Common myeloid progenitor, CD34-positive (primary cell): ENCODE results near the gene CDC34. TPM values are rescaled to one million over a fixed set of nuclear protein-coding genes. Genes with fewer than 3 reads are reported as not detected.

Source experiments
- CTCF ChIA-PET: fragments of 350-600 bp; sonication (Branson Sonifier 250); formaldehyde crosslinking; loops from one replicate; lab custom pipeline; 2021; ENCODE audit warnings: antibody characterized with exemption; lab: Charles Lee
- POLR2A ChIA-PET: fragments of 350-600 bp; sonication (Branson Sonifier 250); formaldehyde crosslinking; loops from one replicate; lab custom pipeline; 2021; ENCODE audit warnings: antibody characterized with exemption; lab: Charles Lee
- DNase-seq, 3 donors: peaks; one replicate each; pipeline versions ENCODE4 v3.0.0 to v3.0.0-alpha.2; 2013
- H3K27ac ChIP-seq, 2 experiments: 1 replicate in 1 of 2; 2 replicates in 1 of 2; pipeline ENCODE4 v1.7.0; 2013; ENCODE audit warnings: inconsistent platforms in 2 of 2, low read length in 2 of 2, mild to moderate bottlenecking in 2 of 2, low read depth in 1 of 2, moderate library complexity in 1 of 2; ENCODE audit not compliant: severe bottlenecking in 2 of 2, insufficient read depth in 1 of 2, poor library complexity in 1 of 2
- H3K27me3 ChIP-seq, 5 experiments: replicated peaks in 2 of 5; 1 replicate in 3 of 5; 2 replicates in 2 of 5; pipeline versions ENCODE4 v1.6.1 to v1.7.0; 2013; ENCODE audit warnings: low read length in 4 of 5, mild to moderate bottlenecking in 2 of 5, moderate library complexity in 2 of 5, inconsistent platforms in 1 of 5; ENCODE audit not compliant: insufficient read depth in 5 of 5, control insufficient read depth in 4 of 5
- H3K36me3 ChIP-seq, 4 experiments: 1 replicate in 2 of 4; 2 replicates in 2 of 4; pipeline versions ENCODE4 v1.6.1 to v1.7.0; 2013; ENCODE audit warnings: low read length in 3 of 4, control low read depth in 1 of 4, mild to moderate bottlenecking in 1 of 4; ENCODE audit not compliant: control insufficient read depth in 4 of 4, insufficient read depth in 4 of 4
- H3K4me1 ChIP-seq, 4 experiments: 1 replicate in 3 of 4; 2 replicates in 1 of 4; pipeline versions ENCODE4 v1.6.1 to v1.7.1; 2013; ENCODE audit warnings: low read length in 3 of 4, mild to moderate bottlenecking in 3 of 4, control low read depth in 1 of 4, inconsistent platforms in 1 of 4, moderate library complexity in 1 of 4; ENCODE audit not compliant: control insufficient read depth in 4 of 4, insufficient read depth in 4 of 4; ENCODE audit errors: control extremely low read depth in 1 of 4
- H3K4me3 ChIP-seq, 7 experiments: 1 replicate in 4 of 7; 2 replicates in 3 of 7; pipeline versions ENCODE4 v1.5.1 to v1.7.0; 2013; ENCODE audit warnings: mild to moderate bottlenecking in 7 of 7, low read length in 6 of 7, moderate library complexity in 6 of 7, inconsistent platforms in 2 of 7, low read depth in 2 of 7, control low read depth in 1 of 7; ENCODE audit not compliant: insufficient read depth in 4 of 7, control insufficient read depth in 1 of 7; ENCODE audit errors: extremely low read depth in 1 of 7
- H3K9me3 ChIP-seq, 5 experiments: 1 replicate in 4 of 5; 2 replicates in 1 of 5; pipeline versions ENCODE4 v1.6.1 to v1.7.1; 2013; ENCODE audit warnings: low read length in 4 of 5, mild to moderate bottlenecking in 2 of 5, inconsistent platforms in 1 of 5, low read depth in 1 of 5, moderate library complexity in 1 of 5; ENCODE audit not compliant: control insufficient read depth in 4 of 5, insufficient read depth in 2 of 5; ENCODE audit errors: control extremely low read depth in 1 of 5
- WGBS: methylation state at CpG from one replicate; pipeline ENCODE4 v1.1.5; 2013; ENCODE audit not compliant: insufficient coverage; 5-methylcytosine and 5-hydroxymethylcytosine counted together
- polyA plus RNA-seq: library from polyadenylated mRNA; unstranded; fragments of 120-200 nt; gene quantifications from one replicate; pipeline ENCODE4 v1.2.1, GENCODE V29; 2013

CDC34 gene, protein sequence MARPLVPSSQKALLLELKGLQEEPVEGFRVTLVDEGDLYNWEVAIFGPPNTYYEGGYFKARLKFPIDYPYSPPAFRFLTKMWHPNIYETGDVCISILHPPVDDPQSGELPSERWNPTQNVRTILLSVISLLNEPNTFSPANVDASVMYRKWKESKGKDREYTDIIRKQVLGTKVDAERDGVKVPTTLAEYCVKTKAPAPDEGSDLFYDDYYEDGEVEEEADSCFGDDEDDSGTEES
- 25.8 TPM for polyA plus RNA-seq

DNA sequence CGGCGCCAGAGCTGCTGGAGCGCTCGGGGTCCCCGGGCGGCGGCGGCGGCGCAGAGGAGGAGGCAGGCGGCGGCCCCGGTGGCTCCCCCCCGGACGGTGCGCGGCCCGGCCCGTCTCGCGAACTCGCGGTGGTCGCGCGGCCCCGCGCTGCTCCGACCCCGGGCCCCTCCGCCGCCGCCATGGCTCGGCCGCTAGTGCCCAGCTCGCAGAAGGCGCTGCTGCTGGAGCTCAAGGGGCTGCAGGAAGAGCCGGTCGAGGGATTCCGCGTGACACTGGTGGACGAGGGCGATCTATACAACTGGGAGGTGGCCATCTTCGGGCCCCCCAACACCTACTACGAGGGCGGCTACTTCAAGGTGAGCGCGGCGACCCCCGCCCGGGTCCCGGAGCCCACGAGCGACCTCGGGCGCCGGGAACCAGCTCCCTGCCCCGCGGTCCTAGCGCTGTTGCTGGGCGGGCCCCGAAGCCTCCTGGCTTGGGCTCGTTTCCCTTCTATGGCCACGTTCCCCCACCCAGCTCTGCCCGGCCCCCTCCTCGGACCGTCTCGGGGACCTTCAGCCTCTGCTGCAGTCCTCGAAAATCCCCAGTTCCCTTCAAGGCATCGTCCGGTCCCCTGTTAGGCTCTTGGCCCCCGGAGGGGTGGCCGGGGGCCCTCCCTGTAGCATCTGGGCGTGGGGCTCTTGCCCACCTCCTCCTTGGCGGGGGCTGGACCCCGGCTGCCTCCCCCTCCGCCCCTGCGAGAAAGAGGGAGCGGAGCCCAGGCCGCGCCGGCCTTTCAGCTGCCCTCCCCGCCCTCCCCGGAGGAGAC is at the start of gene CDC34:
Gene CDC34, plus strand, starts transcription at position 8 of the 808 bp plus-strand sequence. Its CDS starts 172 bp downstream, at position 180.
- Histone ChIP-seq H3K4me3 (peak within 1 kb of the TSS; percentile 75 to 90 (median 89)), H3K27me3 (no peaks in the 10 kb centered on the region), H3K9me3 (no peaks in the 10 kb centered on the region), H3K4me1 (peaks cover 0 to 28% (median 22%) of the 10 kb centered on the region in 4 experiments), H3K27ac (peak within 1 kb of the TSS; percentile 72 to 90), H3K36me3 (peaks cover 4 to 20% (median 12%) of the 10 kb centered on the region in 4 experiments)
- ChIA-PET CTCF (interaction anchor here (1.2 to 6.0 kb wide), 4 partner anchors 11 to 25 kb away, joined by 3 to 56 read pairs (median 6); partner anchors contain the start of gene TPGS1), POLR2A (interaction anchor here (0.6 to 1.9 kb wide), 4 partner anchors 21 to 54 kb away, joined by 3 to 10 read pairs (median 4); partner anchors contain the start of gene BSG)
- under 1% methylated on average over 63 of the region's 84 CpGs for WGBS
- peak in 1 of 3 donors; percentile 18 for DNase-seq

DNA sequence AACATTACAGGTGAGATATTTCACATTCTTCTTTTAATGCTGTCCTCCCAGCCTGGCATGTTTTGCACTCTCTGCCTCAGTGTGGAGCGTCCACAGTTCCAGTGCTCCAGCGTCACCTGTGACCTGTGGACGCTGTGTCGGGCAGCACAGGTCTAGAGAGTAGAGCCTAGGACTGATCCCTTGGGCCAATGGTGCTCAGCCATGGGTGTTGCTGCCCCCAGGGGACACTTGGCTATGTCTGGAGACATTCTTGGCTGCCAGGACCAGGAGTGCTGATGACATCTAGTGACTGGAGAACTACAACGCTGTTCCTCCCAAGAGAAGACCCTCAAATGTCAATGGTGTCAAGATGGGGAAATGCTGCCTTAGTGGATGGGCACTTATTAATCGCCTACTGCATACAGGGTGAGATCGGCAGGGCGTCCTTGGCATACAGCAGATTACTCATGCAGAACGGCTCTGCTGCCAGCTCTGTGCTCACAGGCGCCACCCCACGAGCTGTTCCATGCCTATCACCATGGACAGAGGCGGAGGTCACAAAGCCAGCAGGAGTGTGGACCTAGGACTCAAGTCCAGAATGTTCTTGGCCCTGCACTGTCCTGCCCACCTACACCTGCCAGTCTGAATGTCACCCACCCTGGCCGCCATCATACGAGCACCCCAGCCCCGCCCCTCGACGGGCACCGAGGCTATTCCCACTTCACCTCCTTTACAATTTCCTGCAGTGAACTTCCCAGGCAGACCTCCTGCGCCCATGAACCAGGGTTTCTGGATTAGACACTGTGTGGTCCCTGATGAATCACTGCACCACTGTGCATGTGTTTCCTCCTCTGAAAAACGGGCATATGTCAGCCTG is 49.1 kb upstream of the CDC34 start:
- no peak for DNase-seq
- Histone ChIP-seq H3K27ac (no peak overlapping the region), H3K27me3 (peaks cover 0 to 41% (median 2%) of the 10 kb centered on the region in 5 experiments), H3K36me3 (no peaks in the 10 kb centered on the region), H3K4me1 (peaks cover 0 to 4% (median 0%) of the 10 kb centered on the region in 4 experiments), H3K4me3 (no peak overlapping the region), H3K9me3 (peaks cover 0 to 8% (median 0%) of the 10 kb centered on the region in 5 experiments)
- 59% methylated on average over 20 of the region's 20 CpGs for WGBS
- ChIA-PET POLR2A (no interaction called here), CTCF (interaction anchor here (1.2 kb wide), 1 partner anchor 13 kb away, joined by 3 read pairs; no protein-coding TSS in a partner anchor)

DNA sequence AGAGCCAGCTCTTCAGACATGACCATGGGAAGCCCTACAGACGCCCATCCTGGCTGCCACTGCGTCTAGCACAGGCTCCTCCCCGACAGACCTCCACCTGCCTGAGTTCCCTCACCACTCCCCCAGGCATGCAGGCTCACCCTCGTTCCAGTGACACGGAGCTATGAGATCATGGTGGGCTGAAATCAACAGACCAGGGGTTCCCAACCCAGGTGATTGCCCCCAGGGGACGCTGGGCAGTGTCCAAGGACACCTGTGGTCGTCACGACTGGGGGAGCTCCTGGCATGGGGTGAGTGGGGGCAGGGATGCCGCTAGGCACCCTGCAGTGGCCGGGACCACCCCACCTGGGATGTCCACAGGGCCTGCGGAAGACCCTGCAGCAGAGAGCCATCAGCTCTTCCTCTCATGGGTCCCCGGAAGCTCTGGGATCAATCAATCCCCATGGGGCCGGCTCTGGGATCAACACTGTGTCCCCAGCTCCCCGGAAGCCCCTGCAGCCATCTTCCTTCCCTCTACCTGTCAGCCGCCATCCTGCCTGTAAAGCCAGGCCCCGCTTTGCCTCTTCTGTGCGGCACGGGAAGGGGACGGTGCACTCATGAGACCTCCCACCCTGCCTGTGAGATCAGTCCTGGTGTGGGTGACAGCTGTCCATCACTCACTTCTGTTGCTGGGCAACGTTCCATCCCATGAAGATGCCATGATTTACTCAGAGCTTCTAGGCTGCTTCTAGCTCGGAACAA is 48.1 kb upstream of the CDC34 start:
- WGBS: 77% methylated on average over 17 of the region's 21 CpGs
- Histone ChIP-seq H3K4me1 (peaks cover 0 to 7% (median 3%) of the 10 kb centered on the region in 4 experiments), H3K27ac (no peak overlapping the region), H3K27me3 (peaks cover 0 to 34% (median 0%) of the 10 kb centered on the region in 5 experiments), H3K4me3 (no peak overlapping the region), H3K9me3 (peaks cover 0 to 8% (median 0%) of the 10 kb centered on the region in 5 experiments), H3K36me3 (no peaks in the 10 kb centered on the region)
- no peak for DNase-seq
- ChIA-PET CTCF (interaction anchor here (1.2 kb wide), 2 partner anchors 12 to 27 kb away, joined by 3 to 4 read pairs; no protein-coding TSS in a partner anchor), POLR2A (no interaction called here)

DNA sequence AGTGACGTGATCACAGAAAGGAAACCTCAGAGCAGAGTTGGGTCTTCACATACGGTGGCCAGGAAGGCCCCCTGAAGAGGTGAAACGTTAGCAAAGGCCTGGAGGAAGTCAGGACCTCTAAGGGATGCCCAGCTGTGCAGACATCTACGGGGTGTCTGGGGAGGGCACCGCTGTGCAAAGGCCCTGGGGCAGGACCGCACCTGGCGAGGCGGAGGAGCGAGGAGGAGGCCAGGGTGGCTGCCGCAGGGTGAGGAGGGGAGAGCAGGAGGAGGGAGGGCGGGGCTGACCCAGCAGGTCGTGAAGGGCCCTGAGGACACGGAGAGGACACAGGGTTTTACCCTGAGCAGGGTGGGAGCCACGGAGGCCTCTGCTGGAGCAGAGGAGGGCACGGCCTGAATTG is 47.1 kb upstream of the CDC34 start:
- peaks cover 0 to 10% (median 6%) of the 10 kb centered on the region in 4 experiments for H3K4me1 ChIP-seq
- H3K27me3 ChIP-seq: peaks cover 0 to 28% (median 0%) of the 10 kb centered on the region in 5 experiments
- 63% methylated on average over 9 of the region's 15 CpGs for WGBS
- ChIA-PET CTCF (no interaction called here), POLR2A (no interaction called here)
- no peaks in the 10 kb centered on the region for H3K36me3 ChIP-seq
- no peak for DNase-seq
- H3K27ac ChIP-seq: no peak overlapping the region
- no peak overlapping the region for H3K4me3 ChIP-seq
- H3K9me3 ChIP-seq: peaks cover 0 to 8% (median 0%) of the 10 kb centered on the region in 5 experiments

DNA sequence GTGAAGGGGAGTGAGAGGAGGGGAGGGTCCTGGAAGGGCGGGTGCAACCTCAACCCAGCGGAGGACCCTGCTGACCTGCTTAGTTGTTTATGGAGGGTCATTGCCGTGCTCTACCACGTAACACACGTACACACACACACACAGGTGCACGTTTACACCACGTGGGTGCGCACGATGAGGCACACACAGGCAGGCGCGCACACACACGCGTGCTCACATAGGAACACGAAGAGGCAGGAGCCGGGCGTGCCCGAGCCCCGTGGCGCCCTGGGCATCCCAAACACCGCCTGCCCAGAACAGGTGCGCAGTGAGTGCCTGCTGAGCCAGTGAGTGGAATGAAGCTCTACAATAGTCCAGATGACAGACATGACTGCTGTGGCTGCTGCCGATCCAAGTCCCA is 46.5 kb upstream of the CDC34 start:
- H3K9me3 ChIP-seq: peaks cover 0 to 7% (median 0%) of the 10 kb centered on the region in 5 experiments
- H3K36me3 ChIP-seq: no peaks in the 10 kb centered on the region
- H3K27me3 ChIP-seq: peaks cover 0 to 28% (median 0%) of the 10 kb centered on the region in 5 experiments
- no peak overlapping the region for H3K27ac ChIP-seq
- peaks cover 0 to 13% (median 8%) of the 10 kb centered on the region in 4 experiments for H3K4me1 ChIP-seq
- no peak for DNase-seq
- no peak overlapping the region for H3K4me3 ChIP-seq
- 88% methylated on average over 21 of the region's 22 CpGs for WGBS
- ChIA-PET CTCF (interaction anchor here (1.4 kb wide), 1 partner anchor 9 kb away, joined by 3 read pairs; no protein-coding TSS in a partner anchor), POLR2A (no interaction called here)
